Kidney capillary endothelial cell (primary cell): Measurements from ENCODE around the gene MYOG.

Source experiments
- DNase-seq: peaks from one replicate; pipeline ENCODE4 v3.0.0-alpha.2; 2018; ENCODE audit warnings: low spot score

The MYOG gene

GRCh38 chr1:203046984-203047630, 38.7 kb downstream of the MYOG start:
- DNase-seq, result peak; percentile 78

- no peak for DNase-seq
Measured at GRCh38 chr1:203045821-203046594, 39.8 kb downstream of the MYOG start.

DNA sequence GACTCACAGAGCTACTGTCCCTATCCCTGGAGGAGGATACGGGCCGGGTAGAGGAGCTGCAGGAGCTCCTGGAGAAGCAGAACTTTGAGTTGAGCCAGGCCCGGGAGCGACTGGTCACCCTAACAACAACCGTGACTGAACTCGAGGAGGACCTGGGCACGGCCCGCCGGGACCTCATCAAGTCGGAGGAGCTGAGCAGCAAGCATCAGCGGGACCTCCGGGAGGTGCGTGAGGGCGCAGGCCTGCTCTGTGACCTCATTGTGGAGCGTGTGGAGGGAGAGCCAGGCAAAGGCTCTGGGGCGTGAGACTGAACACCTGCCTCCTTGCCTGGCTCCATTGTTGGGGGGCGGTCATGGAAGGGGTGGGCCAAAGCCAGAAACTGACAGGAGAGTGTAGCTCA, 40.5 kb downstream of the MYOG start:
- no peak for DNase-seq

DNA sequence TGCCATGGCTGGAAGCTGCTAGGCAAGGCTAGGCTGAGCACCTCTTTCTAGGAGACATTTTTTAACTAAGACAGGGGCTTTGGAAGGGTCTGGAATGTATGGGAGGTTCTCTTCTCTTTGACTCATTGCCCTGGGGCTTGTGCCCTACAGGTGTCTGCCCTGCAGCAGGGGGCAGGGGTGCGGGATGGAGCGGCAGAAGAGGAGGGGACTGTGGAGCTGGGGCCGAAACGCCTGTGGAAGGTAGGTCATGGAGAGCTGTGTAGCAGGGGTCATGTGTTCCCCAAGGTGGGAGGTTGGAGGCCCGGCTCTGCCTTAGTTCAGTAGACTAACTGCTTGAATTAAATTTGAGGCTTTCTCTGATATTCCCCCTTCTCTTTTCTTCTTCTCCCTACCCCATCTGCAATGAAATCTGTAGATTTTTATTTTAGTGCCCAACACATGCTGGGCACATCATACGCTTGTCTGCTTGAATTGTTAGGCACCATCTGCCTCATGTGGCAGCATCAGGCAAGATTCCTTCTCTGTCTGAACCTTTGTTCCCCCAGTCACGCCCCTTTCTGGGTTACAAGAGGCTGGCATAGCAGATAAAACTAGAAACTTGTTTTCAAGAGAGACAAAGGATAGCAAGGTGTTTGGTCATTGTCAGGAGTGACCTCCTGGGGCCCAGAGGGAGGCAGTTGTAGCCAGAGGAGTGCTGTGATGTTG, 41.1 kb downstream of the MYOG start:
- DNase-seq, result no peak

DNA sequence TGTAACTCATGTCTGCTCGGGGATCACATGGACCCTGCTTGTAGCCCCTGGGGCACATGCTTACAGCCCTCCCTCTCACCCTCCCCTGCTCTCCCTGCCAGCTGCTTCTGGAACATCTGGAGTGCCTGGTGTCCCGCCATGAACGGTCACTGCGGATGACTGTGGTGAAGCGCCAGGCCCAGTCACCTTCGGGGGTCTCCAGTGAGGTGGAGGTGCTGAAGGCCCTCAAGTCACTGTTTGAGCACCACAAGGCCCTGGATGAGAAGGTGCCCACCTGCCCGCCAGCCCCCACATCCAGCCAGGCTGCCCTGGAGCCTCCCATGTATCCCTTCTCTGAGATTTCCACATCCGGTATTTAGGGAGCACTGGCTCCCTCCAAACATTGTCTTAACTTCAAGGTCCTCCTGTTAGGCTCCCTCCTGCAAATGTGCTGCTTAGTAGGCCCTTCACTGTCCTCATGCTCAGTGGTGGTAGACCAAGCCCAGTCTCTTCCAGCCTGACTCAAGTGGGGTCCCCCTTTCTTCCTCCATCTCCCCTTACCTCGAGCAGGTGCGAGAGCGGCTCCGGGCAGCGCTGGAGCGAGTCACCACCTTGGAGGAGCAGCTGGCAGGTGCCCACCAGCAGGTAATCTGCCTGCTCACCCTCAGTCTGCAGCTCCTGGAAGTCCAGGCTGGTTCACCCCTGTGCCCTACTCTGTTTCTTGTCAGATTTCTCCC, 41.8 kb downstream of the MYOG start:
- DNase-seq, result no peak

DNA sequence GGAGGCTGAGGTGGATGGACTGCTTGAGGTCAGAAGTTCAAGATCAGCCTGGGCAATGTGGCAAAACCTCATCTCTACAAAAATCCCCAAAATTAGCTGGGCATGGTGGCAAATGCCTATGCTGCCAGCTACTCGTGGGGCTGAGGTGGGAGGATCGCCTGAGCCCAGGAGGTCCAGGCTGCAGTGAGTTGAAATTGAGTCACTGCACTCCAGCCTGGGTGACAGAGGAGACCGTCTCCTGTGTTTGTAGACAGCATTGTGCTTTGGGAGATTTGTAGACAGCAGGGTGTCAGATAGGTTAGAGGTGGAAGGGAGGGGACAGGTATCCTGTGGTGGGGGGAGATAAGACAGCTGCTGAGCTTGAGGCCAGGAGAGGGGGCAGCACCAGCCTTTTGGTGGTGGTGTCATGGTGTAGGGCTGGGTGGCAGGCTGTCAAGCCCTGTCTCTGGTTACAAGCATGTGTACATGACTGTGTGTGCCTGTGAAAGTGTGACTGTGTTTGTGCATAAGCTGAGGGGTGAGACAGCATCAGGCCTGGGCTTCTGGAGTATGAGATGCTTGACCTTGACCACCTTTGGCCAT, 44.4 kb downstream of the MYOG start:
- no peak for DNase-seq

GRCh38 chr1:203040513-203041275, 45.1 kb downstream of the MYOG start:
- no peak for DNase-seq

- no peak for DNase-seq
Measured at GRCh38 chr1:203039609-203040512, 46.0 kb downstream of the MYOG start.

DNA sequence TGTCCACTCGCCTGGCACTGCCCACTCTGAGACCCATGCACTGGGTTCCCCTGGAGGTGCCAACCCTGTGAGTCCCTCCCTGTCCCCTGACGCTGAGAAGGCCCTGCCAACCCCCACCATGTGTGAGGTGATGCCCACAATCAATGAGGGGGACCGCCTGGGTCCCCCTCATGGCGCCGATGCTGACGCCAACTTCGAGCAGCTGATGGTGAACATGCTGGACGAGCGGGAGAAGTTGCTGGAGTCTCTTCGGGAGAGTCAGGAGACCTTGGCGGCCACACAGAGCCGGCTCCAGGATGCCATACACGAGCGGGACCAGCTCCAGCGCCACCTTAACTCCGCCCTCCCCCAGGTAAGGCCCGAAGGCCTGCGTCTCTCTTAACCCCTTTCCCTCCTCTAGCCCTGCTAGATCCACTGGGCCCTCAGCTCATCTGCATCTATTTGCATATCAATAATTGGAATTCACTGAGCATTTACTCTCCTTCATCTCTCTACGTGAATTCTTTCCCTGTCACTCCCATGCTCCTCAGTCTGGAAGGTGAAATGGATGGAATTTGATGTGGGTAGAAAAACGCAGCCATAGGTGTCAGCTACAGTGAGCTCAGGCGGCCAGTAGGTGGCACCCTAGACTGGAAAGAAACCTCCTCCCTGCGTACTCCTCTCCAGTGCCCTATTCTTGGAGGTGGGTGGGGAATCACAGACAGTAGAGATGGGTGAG, 46.8 kb downstream of the MYOG start:
- peak; percentile 63 for DNase-seq

DNA sequence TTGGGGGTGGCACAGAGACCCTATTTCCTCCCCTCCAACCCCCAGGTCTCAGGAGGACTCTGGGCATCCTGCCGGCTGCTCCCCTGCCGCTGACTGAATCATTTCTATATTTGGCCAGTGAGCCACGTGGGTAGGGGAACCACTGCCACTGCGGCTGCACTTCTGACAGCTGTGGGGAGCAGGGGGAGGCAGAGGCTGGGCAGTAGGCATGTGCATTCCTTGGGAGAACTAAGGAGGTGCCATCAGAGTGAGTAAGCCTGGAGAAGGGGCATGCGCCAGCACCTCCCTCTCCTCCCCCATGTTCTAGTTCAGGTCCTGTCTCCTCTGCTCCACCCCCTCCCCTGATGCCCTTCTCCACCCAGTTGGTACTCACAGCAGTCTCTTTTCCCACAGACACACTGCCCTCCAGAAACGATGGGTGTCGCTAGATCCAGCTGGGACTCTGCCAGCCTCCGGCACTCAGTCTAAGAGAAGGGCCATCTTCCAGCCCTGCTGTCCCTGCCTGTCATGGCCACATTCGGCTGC, 47.5 kb downstream of the MYOG start:
- DNase-seq, result no peak

DNA sequence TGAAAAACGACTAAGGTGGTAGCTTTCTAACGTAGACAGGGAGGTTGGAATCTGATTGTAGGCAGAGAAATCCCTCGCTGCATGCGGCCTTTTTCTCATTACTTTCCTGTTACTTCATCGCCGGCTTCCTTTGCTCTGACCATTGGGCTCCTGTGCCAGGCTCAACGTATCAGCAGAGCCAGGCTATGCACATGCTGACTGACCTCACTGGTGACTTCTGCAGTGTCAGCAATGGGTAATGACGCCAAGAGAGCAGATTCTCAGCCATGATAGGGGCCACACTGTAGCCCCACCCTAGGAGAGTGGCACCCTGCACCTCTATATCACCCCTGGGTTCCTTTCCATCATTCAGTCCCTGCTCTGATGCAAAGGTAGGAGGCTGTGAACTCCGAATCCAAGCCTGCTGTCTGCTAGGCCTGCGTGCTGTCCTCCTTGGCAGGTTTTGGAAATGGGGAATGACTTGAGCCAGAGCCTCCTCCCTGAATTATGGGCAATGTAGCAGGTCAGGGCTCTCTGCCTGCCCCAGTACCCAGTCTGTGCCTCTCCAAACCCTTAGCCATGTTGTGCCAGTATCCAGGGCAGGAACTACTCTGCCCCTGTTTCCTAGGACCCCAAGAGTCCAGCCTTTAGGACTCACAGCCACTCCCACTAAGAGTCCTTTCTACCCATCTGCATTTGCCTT, 48.2 kb downstream of the MYOG start:
- no peak for DNase-seq

- no peak for DNase-seq
Measured at GRCh38 chr1:203036537-203036936, 49.3 kb downstream of the MYOG start.

- DNase-seq, result no peak
Measured at GRCh38 chr1:203036135-203036534, 49.7 kb downstream of the MYOG start.

DNA sequence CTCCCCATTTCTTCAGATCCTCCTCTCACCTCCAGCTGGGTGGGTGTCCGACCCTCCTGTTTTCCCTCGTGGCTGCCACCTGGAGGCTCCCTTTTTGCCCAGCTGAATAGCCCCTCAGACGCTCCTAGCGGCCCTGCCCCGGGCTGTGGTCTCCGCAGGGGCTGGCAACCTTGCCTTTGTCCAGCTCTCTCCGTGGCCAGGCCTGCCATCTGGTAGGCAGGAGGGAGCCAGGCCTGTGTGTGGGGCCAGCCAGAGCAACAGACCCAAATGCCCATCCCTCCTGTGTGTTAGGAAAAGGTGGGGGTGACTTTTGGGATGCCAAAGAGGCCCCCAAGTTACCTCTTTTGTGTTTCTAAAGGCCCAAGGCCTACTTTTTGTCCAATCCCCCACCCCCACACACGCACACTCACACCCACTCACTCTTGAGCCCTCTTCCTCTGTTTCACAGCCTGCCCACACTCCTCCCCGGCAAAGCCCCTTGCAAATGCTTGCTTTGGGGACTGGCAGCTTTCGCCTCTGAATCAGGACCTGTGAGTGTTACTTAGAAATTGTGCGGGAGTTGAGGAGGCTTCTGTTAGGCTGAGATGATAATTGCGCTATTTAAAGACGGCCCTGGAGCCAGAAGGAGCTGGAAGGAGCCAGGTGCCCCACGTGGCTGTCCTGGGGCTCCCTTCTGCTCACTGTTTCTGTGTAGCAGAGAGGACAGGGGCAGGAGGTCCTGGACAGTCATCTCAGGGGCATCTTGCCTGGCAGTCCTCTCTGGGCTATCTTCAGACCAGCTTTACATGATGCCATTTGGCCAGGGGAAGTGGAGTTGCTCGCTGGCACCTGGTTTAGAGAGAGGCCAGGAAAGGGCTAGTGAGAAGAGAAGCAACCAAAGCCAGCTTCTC, 50.5 kb downstream of the MYOG start:
- no peak for DNase-seq

GRCh38 chr1:203034422-203035110, 51.2 kb downstream of the MYOG start:
- no peak for DNase-seq

- DNase-seq, result no peak
Measured at GRCh38 chr1:203033917-203034316, 51.9 kb downstream of the MYOG start.

DNA sequence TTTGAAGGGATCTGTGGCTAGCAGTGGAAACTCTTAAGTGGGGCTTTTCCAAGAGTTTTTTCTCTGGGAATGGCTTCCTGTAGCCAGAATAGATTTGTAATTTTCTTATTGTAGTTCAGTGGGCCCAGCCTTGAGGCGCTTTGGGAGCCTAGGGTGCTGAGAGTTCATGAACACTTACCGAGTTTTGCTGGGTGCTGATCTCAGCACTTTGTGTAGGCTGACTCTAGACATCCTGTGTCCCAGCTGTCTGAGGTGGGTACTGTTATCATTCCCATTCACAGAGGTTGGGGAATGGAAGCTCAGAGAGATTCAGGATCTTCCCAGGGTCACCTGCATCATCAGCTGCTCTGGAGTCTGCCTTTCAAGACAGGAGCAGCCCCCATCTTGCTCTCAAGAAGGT, 52.5 kb downstream of the MYOG start:
- DNase-seq, result no peak
